ENCODE measurements around the gene LDLRAD4.

LDLRAD4 gene

GRCh38 chr18:13394801-13395200, 176.2 kb downstream of the LDLRAD4 start:
- DNase-seq: no peak

- DNase-seq: no peak
Observed at GRCh38 chr18:13395577-13395976, 177.0 kb downstream of the LDLRAD4 start.

GRCh38 chr18:13397504-13398163, 179.1 kb downstream of the LDLRAD4 start:
- DNase-seq: no peak

- no peak for DNase-seq
Observed at GRCh38 chr18:13398631-13399030, 180.1 kb downstream of the LDLRAD4 start.

GRCh38 chr18:13399511-13399910, 181.0 kb downstream of the LDLRAD4 start:
- no peak for DNase-seq

- DNase-seq: no peak
Observed at GRCh38 chr18:13400636-13401315, 182.2 kb downstream of the LDLRAD4 start.

- DNase-seq: no peak
Observed at GRCh38 chr18:13401404-13401803, 182.8 kb downstream of the LDLRAD4 start.

GRCh38 chr18:13401826-13402225, 183.3 kb downstream of the LDLRAD4 start:
- no peak for DNase-seq

GRCh38 chr18:13403786-13404549, 185.4 kb downstream of the LDLRAD4 start:
- no peak for DNase-seq

GRCh38 chr18:13405305-13406038, 186.9 kb downstream of the LDLRAD4 start:
- DNase-seq: no peak

- no peak for DNase-seq
Observed at GRCh38 chr18:13406049-13406615, 187.6 kb downstream of the LDLRAD4 start.

- no peak for DNase-seq
Observed at GRCh38 chr18:13406736-13407135, 188.2 kb downstream of the LDLRAD4 start.

GRCh38 chr18:13407484-13407883, 188.9 kb downstream of the LDLRAD4 start:
- DNase-seq: no peak

- DNase-seq: peak in 1 of 2 donors; percentile 57
Observed at GRCh38 chr18:13409026-13409425, 190.5 kb downstream of the LDLRAD4 start.

- DNase-seq: no peak
Observed at GRCh38 chr18:13409997-13410396, 191.4 kb downstream of the LDLRAD4 start.

GRCh38 chr18:13410471-13410870, 191.9 kb downstream of the LDLRAD4 start:
- DNase-seq: no peak

- no peak for DNase-seq
Observed at GRCh38 chr18:13412017-13412416, 193.5 kb downstream of the LDLRAD4 start.

- no peak for DNase-seq
Observed at GRCh38 chr18:13412901-13413300, 194.3 kb downstream of the LDLRAD4 start.

GRCh38 chr18:13414102-13414501, 195.5 kb downstream of the LDLRAD4 start:
- no peak for DNase-seq

- DNase-seq: no peak
Observed at GRCh38 chr18:13414521-13414920, 196.0 kb downstream of the LDLRAD4 start.

GRCh38 chr18:13415736-13416135, 197.2 kb downstream of the LDLRAD4 start:
- no peak for DNase-seq

GRCh38 chr18:13416208-13416607, 197.6 kb downstream of the LDLRAD4 start:
- peak; percentile 62 to 75 for DNase-seq

- DNase-seq: no peak
Observed at GRCh38 chr18:13416848-13417247, 198.3 kb downstream of the LDLRAD4 start.
